WI38 (cell line): ENCODE measurements around the gene LAMC1.

Source experiments
- H3K4me3 ChIP-seq: 2 replicates; pipeline ENCODE4 v1.5.1; 2011; ENCODE audit warnings: low read depth, mild to moderate bottlenecking, control low read depth, low read length
- TF ChIP-seq, protein P1 (sequence below): IDR thresholded peaks from 2 replicates; pipeline ENCODE4 v1.5.1; 2012; ENCODE audit warnings: low read depth, mild to moderate bottlenecking, control low read depth, low read length

The LAMC1 gene

DNA sequence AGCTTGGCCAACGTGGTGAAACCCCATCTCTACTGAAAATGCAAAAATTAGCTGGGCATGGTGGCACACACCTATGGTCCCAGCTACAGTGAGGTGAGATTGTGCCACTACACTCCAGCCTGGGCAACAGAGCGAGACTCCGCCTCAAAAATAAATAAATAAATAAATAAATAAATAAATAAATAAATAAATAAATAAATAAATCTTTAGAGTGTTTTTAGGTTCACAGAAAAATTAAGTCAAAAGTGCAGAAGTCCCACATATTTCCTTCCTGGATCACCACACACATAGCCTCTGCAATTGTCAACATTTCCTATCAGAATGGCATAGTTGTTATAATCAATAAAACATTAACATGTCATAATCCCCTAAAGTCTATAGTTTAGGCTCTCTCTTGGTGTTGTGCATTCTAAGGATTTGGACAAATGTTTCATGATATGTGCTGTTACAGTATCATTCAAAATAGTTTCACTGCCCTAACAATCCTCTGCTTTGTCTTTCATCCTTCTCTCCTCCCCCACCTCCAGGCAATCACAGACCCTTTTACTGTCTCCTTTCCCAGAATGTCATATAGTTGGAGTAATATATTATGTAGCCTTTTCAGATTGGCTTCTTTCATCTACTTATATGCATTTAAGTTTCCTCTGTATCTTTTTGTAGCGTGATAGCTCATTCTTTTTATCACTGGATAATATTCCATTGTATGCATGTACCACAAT, 58.3 kb downstream of the LAMC1 start:
- H3K4me3 ChIP-seq: no peak overlapping the region
- TF ChIP-seq, protein P1, sequence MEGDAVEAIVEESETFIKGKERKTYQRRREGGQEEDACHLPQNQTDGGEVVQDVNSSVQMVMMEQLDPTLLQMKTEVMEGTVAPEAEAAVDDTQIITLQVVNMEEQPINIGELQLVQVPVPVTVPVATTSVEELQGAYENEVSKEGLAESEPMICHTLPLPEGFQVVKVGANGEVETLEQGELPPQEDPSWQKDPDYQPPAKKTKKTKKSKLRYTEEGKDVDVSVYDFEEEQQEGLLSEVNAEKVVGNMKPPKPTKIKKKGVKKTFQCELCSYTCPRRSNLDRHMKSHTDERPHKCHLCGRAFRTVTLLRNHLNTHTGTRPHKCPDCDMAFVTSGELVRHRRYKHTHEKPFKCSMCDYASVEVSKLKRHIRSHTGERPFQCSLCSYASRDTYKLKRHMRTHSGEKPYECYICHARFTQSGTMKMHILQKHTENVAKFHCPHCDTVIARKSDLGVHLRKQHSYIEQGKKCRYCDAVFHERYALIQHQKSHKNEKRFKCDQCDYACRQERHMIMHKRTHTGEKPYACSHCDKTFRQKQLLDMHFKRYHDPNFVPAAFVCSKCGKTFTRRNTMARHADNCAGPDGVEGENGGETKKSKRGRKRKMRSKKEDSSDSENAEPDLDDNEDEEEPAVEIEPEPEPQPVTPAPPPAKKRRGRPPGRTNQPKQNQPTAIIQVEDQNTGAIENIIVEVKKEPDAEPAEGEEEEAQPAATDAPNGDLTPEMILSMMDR: no peak

DNA sequence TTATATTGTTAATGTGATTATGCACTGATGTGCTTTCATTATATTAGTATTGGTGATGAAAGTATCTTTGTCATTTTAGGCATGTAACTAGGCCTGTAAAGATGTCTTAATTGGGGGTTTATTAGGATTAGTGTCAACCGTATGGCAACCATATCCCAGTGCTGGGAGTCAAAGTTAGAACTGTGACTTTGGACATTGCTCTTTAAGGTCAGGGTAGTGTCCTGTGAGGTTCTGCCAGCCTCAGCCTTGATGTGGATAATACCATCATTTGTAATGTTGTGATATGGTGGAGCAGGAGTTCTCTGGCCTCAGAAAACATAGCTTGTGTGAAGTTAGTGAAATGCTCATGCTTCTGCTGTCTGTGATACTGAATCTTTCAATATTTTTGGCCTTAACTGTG, 59.4 kb downstream of the LAMC1 start:
- H3K4me3 ChIP-seq: no peak overlapping the region
- TF ChIP-seq, protein P1: no peak

DNA sequence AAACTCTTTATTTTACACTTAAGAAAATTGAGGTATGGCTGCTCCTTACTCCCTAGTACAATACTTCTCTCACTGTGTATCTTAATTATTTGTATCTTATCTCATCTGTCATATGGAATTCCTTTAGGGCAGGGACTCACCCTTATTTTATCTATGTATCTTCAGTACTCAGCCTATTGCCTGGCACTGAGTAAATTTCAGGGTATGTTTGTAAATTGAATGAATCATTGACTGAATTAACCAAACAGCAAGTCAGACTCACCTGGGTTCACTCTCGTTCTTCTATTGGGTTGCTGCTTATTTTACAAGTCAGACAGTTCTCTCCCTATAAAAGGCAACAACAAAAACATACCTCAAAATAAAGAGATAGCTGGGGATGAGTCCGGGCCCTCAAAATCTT, 63.8 kb downstream of the LAMC1 start:
- H3K4me3 ChIP-seq: no peak overlapping the region
- TF ChIP-seq, protein P1: no peak

DNA sequence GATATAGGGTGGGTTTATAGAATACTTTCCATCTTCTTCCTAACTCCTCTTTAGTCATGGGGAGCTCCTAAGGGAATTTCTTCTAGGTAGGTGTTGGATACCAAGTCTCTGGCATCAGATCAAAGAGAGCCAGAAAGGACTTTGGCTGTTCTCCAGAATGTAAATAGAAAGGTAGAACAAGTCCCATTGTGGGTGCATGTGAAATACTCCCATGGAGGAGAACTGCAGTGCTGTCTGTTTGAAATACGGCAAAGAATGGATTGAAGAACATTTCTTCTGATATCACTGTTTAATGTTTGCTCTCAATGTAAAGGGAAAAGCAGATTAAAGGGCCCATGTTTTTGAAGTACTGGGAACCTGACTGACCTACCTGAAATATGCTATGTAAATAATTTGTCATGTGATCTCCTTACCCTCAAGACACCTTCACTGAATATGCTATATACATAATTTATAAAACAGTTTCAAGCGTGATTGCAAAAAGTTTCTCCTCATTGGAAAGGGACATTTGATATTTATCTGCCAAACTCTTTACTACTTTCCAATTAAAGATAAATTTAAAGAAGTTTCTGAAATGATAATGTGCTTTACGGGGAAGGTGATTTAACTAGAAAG, 65.9 kb downstream of the LAMC1 start:
- TF ChIP-seq, protein P1: no peak
- no peak overlapping the region for H3K4me3 ChIP-seq

- H3K4me3 ChIP-seq: no peak overlapping the region
- TF ChIP-seq, protein P1: no peak
Measured at GRCh38 chr1:183090391-183091006, 67.3 kb downstream of the LAMC1 start.

DNA sequence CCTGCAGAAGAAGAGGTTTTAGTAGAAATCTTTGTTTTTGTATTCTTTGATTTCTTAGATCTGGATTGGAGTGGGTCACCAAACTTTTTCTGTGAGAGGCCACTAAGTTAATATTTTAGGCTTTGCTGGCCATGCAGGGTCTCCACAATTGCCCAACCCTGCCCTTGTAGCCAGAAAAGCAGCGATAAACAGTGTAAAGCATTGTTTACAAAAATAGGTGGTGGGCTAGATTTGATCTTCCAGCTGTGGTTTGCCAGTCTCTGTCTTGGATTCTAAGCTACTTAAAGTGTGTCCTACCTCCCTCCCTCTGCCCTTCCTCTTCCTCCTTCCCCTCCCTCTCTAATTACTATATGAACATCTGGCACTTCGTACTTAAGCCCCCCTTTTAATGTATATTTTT, 68.0 kb downstream of the LAMC1 start:
- H3K4me3 ChIP-seq: no peak overlapping the region
- TF ChIP-seq, protein P1: no peak

DNA sequence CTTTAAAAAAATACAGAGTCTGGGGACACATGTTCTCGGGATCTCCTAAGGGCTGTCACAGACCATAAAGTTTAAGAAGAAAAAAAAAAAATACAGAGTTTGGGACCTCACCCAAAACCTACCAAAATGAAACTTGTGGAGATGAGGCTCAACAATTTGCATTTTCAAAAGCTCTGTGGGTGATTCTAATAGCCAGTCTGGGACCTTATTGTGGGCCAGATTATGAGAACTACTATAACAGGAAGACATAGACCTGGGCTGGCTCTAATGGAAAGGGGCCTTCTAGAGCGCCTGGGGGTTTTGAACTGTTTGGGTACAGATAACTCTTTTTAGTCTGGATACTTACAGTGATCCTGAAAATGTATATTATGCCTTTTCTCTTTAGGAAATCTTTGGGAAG, 69.1 kb downstream of the LAMC1 start:
- no peak overlapping the region for H3K4me3 ChIP-seq
- TF ChIP-seq, protein P1: no peak
